ENCODE measurements around the gene C11orf24.

GRCh38 chr11:68312780-68313573 is 41.2 kb upstream of the C11orf24 start:
- TF ChIP-seq CTCF (IDR thresholded peaks at IDR 0.05; ENCODE audit: low read depth, low read length), result no peak
- 0 out of 2 replicates have a peak, but pooled peaks have one; percentile 20 for TF ChIP-seq MYC (IDR thresholded peaks at IDR 0.05; ENCODE audit: low read depth, low read length)
- no peak for TF ChIP-seq POLR2A (IDR thresholded peaks at IDR 0.05; ENCODE audit: extremely low read depth, insufficient read length)

Data from NB4 (cell line).